Measurements from ENCODE around the gene UQCC5.
A peak's percentile ranks its signal among the peaks of the same experiment; 100 is the strongest.

Gene UQCC5

GRCh38 chr3:52539010-52539653 lies 2.7 kb downstream of the UQCC5 start:
- Mint-ChIP-seq H3K4me3 (peak overlapping the region; percentile 16), H3K27me3 (ENCODE audit: low read depth, poor library complexity) (no peaks in the 10 kb centered on the region), H3K4me1 (peaks cover 52% of the 10 kb centered on the region), H3K27ac (peak overlapping the region; percentile 34), H3K9me3 (no peaks in the 10 kb centered on the region), H3K36me3 (ENCODE audit: low read depth) (peaks cover 35% of the 10 kb centered on the region)
- TF ChIP-seq CTCF (IDR thresholded peaks at IDR 0.05), result no peak
- DNase-seq, result no peak

- H3K9me3 Mint-ChIP-seq, result no peaks in the 10 kb centered on the region
- H3K4me3 Mint-ChIP-seq, result no peak overlapping the region
- H3K36me3 Mint-ChIP-seq (ENCODE audit: low read depth), result peaks cover 42% of the 10 kb centered on the region
- H3K27me3 Mint-ChIP-seq (ENCODE audit: low read depth, poor library complexity), result no peaks in the 10 kb centered on the region
- no peak for DNase-seq
- no peak overlapping the region for H3K27ac Mint-ChIP-seq
- TF ChIP-seq CTCF (IDR thresholded peaks at IDR 0.05), result no peak
- H3K4me1 Mint-ChIP-seq, result peaks cover 38% of the 10 kb centered on the region
Measured at GRCh38 chr3:52541050-52541449, 4.6 kb downstream of the UQCC5 start.

GRCh38 chr3:52544937-52545336 lies 8.5 kb downstream of the UQCC5 start:
- no peaks in the 10 kb centered on the region for H3K9me3 Mint-ChIP-seq
- peaks cover 40% of the 10 kb centered on the region for H3K36me3 Mint-ChIP-seq (ENCODE audit: low read depth)
- no peaks in the 10 kb centered on the region for H3K27me3 Mint-ChIP-seq (ENCODE audit: low read depth, poor library complexity)
- no peak for TF ChIP-seq CTCF (IDR thresholded peaks at IDR 0.05)
- peaks cover 4% of the 10 kb centered on the region for H3K4me1 Mint-ChIP-seq
- peak overlapping the region; percentile 92 for H3K27ac Mint-ChIP-seq
- no peak for DNase-seq
- H3K4me3 Mint-ChIP-seq, result no peak overlapping the region

GRCh38 chr3:52546111-52546901 lies 9.9 kb downstream of the UQCC5 start:
- H3K4me1 Mint-ChIP-seq, result peaks cover 4% of the 10 kb centered on the region
- H3K4me3 Mint-ChIP-seq, result no peak overlapping the region
- no peak overlapping the region for H3K27ac Mint-ChIP-seq
- H3K27me3 Mint-ChIP-seq (ENCODE audit: low read depth, poor library complexity), result no peaks in the 10 kb centered on the region
- DNase-seq, result no peak
- H3K9me3 Mint-ChIP-seq, result no peaks in the 10 kb centered on the region
- no peak for TF ChIP-seq CTCF (IDR thresholded peaks at IDR 0.05)
- H3K36me3 Mint-ChIP-seq (ENCODE audit: low read depth), result peaks cover 42% of the 10 kb centered on the region

GRCh38 chr3:52547143-52547542 lies 10.7 kb downstream of the UQCC5 start:
- no peaks in the 10 kb centered on the region for H3K9me3 Mint-ChIP-seq
- H3K4me3 Mint-ChIP-seq, result no peak overlapping the region
- no peak for TF ChIP-seq CTCF (IDR thresholded peaks at IDR 0.05)
- H3K4me1 Mint-ChIP-seq, result peaks cover 4% of the 10 kb centered on the region
- H3K27ac Mint-ChIP-seq, result no peak overlapping the region
- no peaks in the 10 kb centered on the region for H3K27me3 Mint-ChIP-seq (ENCODE audit: low read depth, poor library complexity)
- peaks cover 34% of the 10 kb centered on the region for H3K36me3 Mint-ChIP-seq (ENCODE audit: low read depth)
- DNase-seq, result no peak
